GM19025 (cell line): ENCODE measurements around the gene PGGHG.
"Not testable (repeated sequence)": the region's sequence is repeated elsewhere in the genome, so short reads cannot be mapped to it uniquely, and the experiment has no call there.

Source experiments
- ATAC-seq: cut with Tn5 transposase; IDR thresholded peaks from one replicate; pipeline ENCODE4 v1.9.1; 2021; ENCODE audit warnings: mild to moderate bottlenecking, low read depth, moderate library complexity; ENCODE audit not compliant: unreplicated experiment

PGGHG gene

DNA sequence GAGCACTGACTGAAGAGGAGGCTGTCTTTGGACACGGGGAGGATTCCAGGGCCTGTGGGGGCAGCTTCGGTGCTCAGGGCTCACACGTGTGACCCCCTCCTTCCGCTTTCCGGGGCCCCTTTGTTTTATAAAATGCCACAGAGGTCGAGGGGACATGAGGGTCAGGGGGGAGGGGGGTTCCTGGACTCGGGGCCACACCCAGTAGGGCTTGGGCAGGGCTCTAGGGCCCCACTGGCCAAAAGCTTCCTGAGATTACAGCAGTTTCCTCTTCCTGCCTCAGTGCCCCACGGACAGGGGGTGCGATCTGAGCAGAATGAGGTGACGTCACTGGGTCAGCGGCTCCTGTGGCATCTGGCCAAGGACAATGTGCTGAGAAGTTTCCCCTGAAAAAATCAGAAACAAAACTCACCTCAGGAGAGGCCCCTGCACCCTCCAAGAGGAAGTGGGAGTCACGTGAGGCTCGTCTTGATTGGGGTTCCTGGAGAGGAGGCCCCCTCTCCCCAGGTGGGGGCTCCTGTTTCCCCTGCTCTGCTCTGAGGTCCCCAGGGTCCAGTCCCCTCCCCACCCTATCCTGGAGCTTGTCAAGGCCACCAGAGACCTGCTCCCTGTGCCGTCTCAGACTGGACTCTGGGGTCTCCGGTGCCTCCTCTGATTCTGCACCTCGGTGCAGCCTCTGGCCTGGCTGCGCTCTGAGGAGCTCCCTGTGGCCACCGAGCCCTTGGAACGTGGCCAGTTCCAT, 38.1 kb downstream of the PGGHG start:
- peak; percentile 62 for ATAC-seq

DNA sequence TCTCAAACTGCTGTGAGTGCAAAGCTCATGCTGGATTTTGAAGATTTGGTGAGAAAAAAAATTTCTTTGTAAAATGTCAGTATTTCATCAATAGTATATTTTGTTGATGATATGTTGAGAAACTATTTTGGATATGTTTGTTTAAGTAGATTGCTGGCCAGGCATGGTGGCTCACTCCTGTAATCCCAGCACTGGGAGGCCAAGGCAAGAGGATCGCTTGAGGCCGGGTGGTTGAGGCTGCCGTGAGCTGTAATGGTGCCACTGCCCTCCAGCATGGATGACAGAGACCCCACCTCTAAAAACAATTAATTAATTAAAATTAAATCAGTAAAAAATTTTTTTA, 38.6 kb downstream of the PGGHG start:
- no peak for ATAC-seq

- ATAC-seq, result no peak
Observed at GRCh38 chr11:328012-328411, 39.1 kb downstream of the PGGHG start.

GRCh38 chr11:328516-329100, 39.7 kb downstream of the PGGHG start:
- not testable (repeated sequence) for ATAC-seq

DNA sequence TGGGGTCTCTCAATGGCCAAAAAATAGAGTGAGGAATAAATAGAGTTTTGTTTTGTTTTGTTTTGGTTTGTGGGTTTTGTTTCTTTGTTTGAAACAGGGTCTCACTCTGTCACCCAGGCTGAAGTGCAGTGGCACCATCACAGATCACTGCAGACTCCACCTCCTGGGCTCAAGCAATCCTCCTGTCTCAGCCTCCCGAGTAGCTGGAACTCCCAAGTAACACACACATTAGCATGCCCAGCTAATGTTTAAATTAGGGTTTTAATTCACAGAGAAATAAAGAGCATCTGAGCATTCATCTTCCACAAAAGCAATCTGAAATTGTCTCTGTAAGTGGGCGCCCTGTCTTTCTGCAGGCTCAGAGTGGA, 40.9 kb downstream of the PGGHG start:
- ATAC-seq, result no peak

DNA sequence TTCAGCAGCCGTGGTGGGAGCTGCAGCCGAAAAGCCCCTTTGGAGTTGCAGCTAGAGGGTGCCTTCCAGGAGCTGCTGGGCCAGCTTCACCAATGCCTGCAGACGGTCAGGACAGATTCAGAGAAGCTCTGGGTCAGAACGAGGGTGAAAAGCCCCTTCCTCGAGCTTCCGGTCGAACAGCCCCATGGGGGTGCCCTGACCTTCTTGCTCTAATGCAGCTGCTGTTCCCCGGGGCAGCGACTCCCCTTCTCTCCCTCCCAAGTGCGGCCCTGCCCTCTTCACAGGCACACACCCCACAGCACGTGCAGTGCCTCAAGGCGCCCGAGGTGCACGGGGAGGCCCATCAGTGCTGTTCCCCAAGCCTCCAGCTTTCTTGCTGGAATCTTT, 41.4 kb downstream of the PGGHG start:
- no peak for ATAC-seq

- ATAC-seq, result no peak
Observed at GRCh38 chr11:330694-331357, 41.9 kb downstream of the PGGHG start.

- no peak for ATAC-seq
Observed at GRCh38 chr11:331358-332060, 42.6 kb downstream of the PGGHG start.

DNA sequence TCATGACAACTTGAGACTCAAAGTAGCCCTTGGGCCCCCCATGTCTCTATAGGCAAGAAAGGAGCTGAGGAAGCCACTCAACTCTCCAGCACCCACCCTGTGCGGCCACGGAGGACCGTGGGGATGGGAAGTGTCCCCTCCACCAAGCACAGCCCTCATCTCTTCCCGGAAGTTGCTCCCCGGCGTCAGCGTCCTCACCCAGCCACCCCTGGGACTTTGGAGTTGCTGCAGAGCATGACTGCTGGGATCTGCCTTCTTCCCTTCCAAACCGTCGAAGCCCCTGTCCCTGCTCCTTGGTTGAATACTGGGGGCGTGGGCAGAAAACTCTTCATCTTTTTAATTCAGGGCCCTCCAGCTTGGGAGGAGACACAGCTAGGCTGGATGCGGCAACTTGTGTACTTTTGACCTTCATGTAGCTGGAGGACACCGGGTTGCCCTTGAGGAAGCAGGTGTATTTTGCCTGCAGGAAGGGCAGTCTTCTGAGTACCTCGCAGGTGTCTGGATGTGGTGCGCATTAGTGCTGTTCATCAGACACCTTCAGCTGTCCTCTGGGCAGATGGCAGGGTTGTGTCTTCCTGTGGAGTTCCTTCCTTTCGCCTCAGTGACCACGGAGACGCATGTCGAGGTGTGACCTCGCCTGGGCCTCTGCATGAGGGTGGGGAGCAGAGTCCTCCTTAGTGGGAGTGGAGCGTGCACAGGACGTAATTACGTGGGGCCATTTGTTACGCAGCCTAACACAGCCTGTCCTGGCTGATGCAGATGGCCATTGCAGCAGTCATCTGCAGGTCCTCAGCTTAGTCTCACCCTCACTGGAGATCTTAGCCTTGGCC, 43.9 kb downstream of the PGGHG start:
- ATAC-seq, result no peak

DNA sequence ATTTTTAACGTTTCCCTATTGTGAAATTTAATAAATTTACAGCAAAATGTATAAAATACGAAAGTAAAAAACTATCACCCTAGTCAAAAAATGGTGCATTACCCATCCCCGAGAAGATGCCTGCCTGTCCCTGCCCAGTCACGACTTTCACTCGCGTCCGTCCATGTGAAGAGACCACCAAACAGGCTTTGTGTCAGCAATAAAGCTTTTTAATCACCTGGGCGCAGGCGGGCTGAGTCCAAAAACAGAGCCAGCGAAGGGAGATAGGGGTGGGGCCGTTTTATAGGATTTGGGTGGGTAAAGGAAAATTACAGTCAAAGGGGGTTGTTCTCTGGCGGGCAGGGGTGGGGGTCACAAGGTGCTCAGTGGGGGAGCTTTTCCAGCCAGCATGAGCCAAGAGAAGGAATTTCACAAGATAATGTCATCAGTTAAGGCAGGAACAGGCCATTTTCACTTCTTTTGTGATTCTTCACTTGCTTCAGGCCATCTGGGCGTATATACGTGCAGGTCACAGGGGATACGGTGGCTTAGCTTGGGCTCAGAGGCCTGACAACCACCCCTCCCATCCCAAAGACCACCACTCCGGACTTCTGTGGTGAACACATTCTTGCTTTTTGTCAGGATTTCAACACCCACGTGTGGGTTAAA, 44.8 kb downstream of the PGGHG start:
- ATAC-seq, result not testable (repeated sequence)

DNA sequence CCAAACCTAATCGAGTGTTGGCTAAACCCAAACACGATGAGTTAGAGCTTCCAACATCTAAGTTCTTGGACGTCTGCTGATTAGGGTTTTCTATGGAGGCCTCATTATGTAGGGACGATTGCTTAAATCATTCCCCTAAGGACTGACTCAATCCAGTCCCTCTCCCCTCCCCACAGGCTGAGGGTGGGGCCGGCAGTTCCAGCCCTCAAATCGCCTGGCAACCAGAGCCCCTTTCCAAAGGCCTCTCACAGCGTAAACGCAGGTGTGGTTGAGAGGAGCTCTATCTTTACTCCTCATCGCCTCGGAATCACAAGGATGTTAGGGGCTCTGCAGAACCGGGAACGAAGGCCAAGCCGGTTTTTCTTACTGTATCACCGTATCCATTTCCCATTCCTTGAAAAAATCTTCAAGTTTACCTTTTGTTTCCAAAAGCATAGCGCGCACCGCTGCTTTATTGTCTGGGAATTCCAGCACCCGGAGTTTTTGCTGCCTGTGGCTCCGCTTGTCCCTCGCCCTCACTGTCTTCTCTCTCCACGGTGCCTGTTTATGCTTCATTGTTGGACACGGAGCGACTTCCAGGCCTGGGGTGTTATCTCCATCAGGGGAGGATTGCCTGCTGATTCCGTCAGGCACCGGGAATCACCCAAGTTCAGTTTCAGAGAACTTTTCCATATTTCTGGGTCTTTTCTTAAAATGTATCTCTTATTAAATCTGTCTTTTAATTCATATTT, 45.5 kb downstream of the PGGHG start:
- no peak for ATAC-seq

- no peak for ATAC-seq
Observed at GRCh38 chr11:335779-336658, 47.1 kb downstream of the PGGHG start.

DNA sequence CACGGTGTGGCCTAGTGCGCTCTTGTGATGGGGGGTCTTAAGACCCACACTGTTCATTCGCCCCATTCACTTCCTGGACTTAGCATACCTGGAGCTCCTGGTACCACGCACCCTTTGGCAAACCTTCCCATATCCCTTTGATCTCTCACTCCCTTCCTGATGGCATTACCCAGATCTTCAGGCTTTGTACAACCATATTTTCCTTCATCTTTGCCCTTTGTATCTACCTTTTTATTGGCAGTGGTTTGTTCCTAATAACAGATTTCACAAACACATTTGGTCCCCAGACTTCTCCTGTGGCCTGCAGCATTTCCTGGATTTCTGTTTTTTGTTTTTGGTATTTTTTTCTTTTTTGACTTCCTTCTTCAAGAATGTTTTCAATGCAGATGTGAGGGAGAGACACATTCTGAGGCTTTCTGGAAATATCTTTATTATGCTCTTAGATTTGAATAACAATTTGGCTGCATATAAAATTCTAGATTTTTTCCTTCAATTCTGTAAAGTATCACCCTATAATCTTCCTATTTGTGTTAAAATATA, 47.8 kb downstream of the PGGHG start:
- no peak for ATAC-seq

GRCh38 chr11:337711-338110, 48.8 kb downstream of the PGGHG start:
- ATAC-seq, result no peak

- ATAC-seq, result no peak
Observed at GRCh38 chr11:339963-340362, 51.0 kb downstream of the PGGHG start.

DNA sequence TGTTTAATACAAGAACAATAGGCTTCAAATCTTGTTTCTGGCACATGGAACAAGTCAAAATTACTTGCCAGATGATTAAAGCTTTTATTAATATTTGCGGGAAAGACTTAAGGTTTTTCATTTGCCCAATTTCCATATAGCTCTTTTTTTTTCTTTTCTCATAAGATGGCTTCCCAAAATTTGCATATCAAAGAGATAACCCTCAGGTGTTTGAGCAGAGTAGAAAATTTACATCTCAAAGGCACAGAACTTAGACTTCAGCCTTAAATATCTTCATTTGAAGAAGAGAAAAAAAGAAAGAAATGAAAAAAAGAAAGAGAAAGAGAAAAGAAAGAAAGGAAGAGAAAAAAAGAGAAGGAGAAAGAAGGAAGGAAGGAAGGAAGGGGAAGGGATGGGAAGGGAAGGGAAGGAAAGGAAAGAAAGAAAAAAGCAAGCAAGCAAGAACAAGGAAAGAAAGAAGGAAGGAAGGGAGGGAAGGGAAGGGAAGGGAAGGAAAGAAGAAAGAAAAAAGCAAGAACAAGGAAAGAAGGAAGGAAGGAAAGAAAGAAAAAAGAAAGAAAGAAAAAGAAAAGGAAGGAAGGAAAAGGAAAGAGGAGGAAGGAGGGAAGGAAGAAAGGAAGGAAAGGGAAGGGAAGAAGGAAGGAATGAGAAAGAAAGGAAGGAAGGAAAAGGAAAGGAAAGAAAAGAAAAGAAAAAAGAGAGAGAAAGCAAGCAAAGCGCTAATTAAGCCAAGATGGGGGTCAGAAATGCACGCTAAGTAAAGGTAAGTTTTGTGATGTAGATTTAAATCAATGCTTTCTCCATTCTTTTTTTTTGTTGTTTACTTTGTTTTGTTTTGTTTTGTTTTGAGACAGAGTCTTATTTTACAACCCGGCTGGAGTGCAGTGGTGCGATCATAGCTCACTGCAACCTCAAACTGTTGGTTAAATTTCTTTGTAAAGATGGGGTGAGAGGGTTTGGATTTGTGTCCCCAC, 51.9 kb downstream of the PGGHG start:
- ATAC-seq, result no peak

DNA sequence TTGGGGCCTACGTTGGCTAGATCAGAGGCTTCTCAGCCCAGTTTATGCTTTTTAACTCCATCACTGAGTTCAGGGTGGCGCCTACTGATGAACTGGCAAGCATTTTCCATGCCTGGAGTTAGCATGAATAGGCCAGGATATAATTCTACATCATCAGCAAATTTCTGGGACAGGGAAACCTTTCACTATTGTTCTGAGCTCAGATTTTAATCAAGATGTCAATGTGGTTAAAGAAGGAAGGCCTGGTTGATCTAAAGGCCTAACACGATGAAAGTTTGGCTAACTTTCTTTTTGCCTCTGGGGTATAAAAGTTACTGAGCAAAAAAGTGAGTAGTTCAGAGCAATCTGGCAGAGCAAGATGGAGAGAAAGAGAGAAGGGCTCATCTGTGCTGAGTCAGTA, 53.4 kb downstream of the PGGHG start:
- ATAC-seq, result no peak
